22Rv1 (cell line): ENCODE results near the gene ANAPC10.

Source experiments
- ZFX ChIP-seq: fragments of 450-650 bp; IDR thresholded peaks from 2 replicates; pipeline ENCODE4 v1.6.1; 2017; ENCODE audit warnings: antibody characterized with exemption, borderline replicate concordance
- TF ChIP-seq, protein P1 (sequence below): fragments of 450-650 bp; IDR thresholded peaks from 2 replicates; pipeline ENCODE4 v1.5.1; 2017; ENCODE audit warnings: mild to moderate bottlenecking

DNA sequence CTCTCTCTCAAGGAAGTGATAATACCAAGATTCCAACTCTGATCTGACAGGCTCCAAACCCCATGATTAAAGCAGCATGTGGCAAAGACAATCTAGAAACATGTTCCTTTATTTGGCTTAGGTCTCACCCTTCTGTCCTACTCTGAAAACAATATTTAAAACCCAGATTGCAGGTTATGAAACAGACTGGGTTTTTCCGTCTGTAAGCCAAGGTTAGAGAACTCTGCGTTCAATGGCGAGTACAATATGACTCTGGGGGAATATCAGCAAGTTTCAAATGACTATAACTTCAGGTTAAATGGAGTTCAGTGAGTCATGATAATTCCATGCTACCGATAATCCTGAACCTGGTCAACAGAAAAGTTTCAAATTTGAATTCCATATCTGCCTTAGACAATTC is 50.8 kb downstream of the ANAPC10 start:
- TF ChIP-seq, protein P1, sequence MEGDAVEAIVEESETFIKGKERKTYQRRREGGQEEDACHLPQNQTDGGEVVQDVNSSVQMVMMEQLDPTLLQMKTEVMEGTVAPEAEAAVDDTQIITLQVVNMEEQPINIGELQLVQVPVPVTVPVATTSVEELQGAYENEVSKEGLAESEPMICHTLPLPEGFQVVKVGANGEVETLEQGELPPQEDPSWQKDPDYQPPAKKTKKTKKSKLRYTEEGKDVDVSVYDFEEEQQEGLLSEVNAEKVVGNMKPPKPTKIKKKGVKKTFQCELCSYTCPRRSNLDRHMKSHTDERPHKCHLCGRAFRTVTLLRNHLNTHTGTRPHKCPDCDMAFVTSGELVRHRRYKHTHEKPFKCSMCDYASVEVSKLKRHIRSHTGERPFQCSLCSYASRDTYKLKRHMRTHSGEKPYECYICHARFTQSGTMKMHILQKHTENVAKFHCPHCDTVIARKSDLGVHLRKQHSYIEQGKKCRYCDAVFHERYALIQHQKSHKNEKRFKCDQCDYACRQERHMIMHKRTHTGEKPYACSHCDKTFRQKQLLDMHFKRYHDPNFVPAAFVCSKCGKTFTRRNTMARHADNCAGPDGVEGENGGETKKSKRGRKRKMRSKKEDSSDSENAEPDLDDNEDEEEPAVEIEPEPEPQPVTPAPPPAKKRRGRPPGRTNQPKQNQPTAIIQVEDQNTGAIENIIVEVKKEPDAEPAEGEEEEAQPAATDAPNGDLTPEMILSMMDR, result no peak
- no peak for TF ChIP-seq ZFX
